ENCODE measurements around the gene EPB41L4B. TPM values are rescaled to one million over a fixed set of nuclear protein-coding genes. Genes with fewer than 3 reads are reported as not detected.
"Not testable (repeated sequence)": the region's sequence is repeated elsewhere in the genome, so short reads cannot be mapped to it uniquely, and the experiment has no call there.

Gene EPB41L4B
- under 0.01 TPM in 2 replicates for total RNA-seq (2012; rRNA removed)

- Histone ChIP-seq H3K27me3 (ENCODE audit: control insufficient read depth, insufficient read depth, low read length) (peaks cover 24% of the 10 kb centered on the region), H3K9ac (ENCODE audit: low read depth, low read length) (no peak within 1 kb of the TSS), H3K4me2 (ENCODE audit: low read length) (peak within 1 kb of the TSS; percentile 84), H3K9me3 (replicated peaks; ENCODE audit: low read length) (no peaks in the 10 kb centered on the region), H3K4me3 (ENCODE audit: low read length) (peak within 1 kb of the TSS; percentile 66), H3K36me3 (ENCODE audit: insufficient read depth, low read length) (no peaks in the 10 kb centered on the region), H3K4me1 (ENCODE audit: control insufficient read depth, insufficient read depth, low read length) (peaks cover 17% of the 10 kb centered on the region)
These were observed at the start of gene EPB41L4B for GRCh38 chr9:109320742-109321448. Gene EPB41L4B, minus strand, starts transcription at chr9:109321059. Its CDS starts 613 bp downstream, at chr9:109320446.

- no peak overlapping the region for H3K4me2 ChIP-seq (ENCODE audit: low read length)
- no peaks in the 10 kb centered on the region for H3K36me3 ChIP-seq (ENCODE audit: insufficient read depth, low read length)
- no peaks in the 10 kb centered on the region for H3K4me1 ChIP-seq (ENCODE audit: control insufficient read depth, insufficient read depth, low read length)
- no peak overlapping the region for H3K9ac ChIP-seq (ENCODE audit: low read depth, low read length)
- no peak overlapping the region for H3K4me3 ChIP-seq (ENCODE audit: low read length)
- H3K27me3 ChIP-seq (ENCODE audit: control insufficient read depth, insufficient read depth, low read length), result peaks cover 10% of the 10 kb centered on the region
- no peaks in the 10 kb centered on the region for H3K9me3 ChIP-seq (replicated peaks; ENCODE audit: low read length)
These were observed 48.4 kb upstream of the EPB41L4B start for GRCh38 chr9:109369285-109369684.

- H3K4me1 ChIP-seq (ENCODE audit: control insufficient read depth, insufficient read depth, low read length), result no peaks in the 10 kb centered on the region
- no peaks in the 10 kb centered on the region for H3K36me3 ChIP-seq (ENCODE audit: insufficient read depth, low read length)
- H3K27me3 ChIP-seq (ENCODE audit: control insufficient read depth, insufficient read depth, low read length), result peaks cover 23% of the 10 kb centered on the region
- no peak overlapping the region for H3K9ac ChIP-seq (ENCODE audit: low read depth, low read length)
- H3K9me3 ChIP-seq (replicated peaks; ENCODE audit: low read length), result no peaks in the 10 kb centered on the region
- no peak overlapping the region for H3K4me2 ChIP-seq (ENCODE audit: low read length)
- H3K4me3 ChIP-seq (ENCODE audit: low read length), result no peak overlapping the region
These were observed 39.9 kb upstream of the EPB41L4B start for GRCh38 chr9:109360771-109361170.

DNA sequence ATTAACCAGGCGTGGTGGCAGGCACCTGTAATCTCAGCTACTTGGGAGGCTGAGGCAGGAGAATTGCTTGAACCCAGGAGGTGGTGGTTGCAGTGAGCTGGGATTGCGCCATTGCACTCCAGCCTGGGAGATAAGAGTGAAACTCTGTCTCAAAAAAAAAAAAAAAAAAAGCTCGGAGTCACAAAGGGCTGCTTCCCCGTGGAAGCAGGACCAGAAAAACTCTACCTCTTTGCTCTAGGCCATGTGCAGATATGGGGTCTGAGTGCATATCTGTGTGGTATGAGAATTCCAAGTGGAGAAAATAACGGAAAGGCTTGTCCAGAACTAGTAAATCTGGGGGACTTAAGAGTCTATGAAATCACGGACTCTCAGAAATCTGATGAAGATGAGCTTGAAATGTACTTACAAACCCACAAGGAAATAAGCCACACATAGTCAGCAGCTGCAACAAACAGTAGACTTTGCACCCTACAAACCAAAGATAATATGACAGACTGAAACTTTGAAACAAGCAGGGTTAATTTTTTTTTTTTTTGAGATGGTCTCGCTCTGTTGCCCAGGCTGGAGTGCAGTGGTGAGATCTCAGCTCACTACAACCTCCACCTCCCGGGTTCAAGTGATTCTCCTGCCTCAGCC lies 38.2 kb upstream of the EPB41L4B start:
- H3K4me3 ChIP-seq (ENCODE audit: low read length); H3K9me3 ChIP-seq (replicated peaks; ENCODE audit: low read length); H3K9ac ChIP-seq (ENCODE audit: low read depth, low read length); H3K36me3 ChIP-seq (ENCODE audit: insufficient read depth, low read length); H3K4me2 ChIP-seq (ENCODE audit: low read length); H3K4me1 ChIP-seq (ENCODE audit: control insufficient read depth, insufficient read depth, low read length): not testable (repeated sequence)
- H3K27me3 ChIP-seq (ENCODE audit: control insufficient read depth, insufficient read depth, low read length), result peaks cover 26% of the 10 kb centered on the region

GRCh38 chr9:109355564-109356297 lies 34.9 kb upstream of the EPB41L4B start:
- Histone ChIP-seq H3K36me3 (ENCODE audit: insufficient read depth, low read length) (no peaks in the 10 kb centered on the region), H3K9me3 (replicated peaks; ENCODE audit: low read length) (no peaks in the 10 kb centered on the region), H3K9ac (ENCODE audit: low read depth, low read length) (no peak overlapping the region), H3K4me2 (ENCODE audit: low read length) (no peak overlapping the region), H3K27me3 (ENCODE audit: control insufficient read depth, insufficient read depth, low read length) (peaks cover 52% of the 10 kb centered on the region), H3K4me1 (ENCODE audit: control insufficient read depth, insufficient read depth, low read length) (no peaks in the 10 kb centered on the region), H3K4me3 (ENCODE audit: low read length) (no peak overlapping the region)

GRCh38 chr9:109354190-109354589 lies 33.3 kb upstream of the EPB41L4B start:
- no peaks in the 10 kb centered on the region for H3K36me3 ChIP-seq (ENCODE audit: insufficient read depth, low read length)
- H3K4me1 ChIP-seq (ENCODE audit: control insufficient read depth, insufficient read depth, low read length), result peaks cover 5% of the 10 kb centered on the region
- H3K27me3 ChIP-seq (ENCODE audit: control insufficient read depth, insufficient read depth, low read length), result peaks cover 55% of the 10 kb centered on the region
- H3K4me3 ChIP-seq (ENCODE audit: low read length), result no peak overlapping the region
- no peak overlapping the region for H3K4me2 ChIP-seq (ENCODE audit: low read length)
- H3K9me3 ChIP-seq (replicated peaks; ENCODE audit: low read length), result no peaks in the 10 kb centered on the region
- no peak overlapping the region for H3K9ac ChIP-seq (ENCODE audit: low read depth, low read length)

- Histone ChIP-seq H3K4me2 (ENCODE audit: low read length) (no peak overlapping the region), H3K36me3 (ENCODE audit: insufficient read depth, low read length) (no peaks in the 10 kb centered on the region), H3K4me3 (ENCODE audit: low read length) (no peak overlapping the region), H3K4me1 (ENCODE audit: control insufficient read depth, insufficient read depth, low read length) (peaks cover 9% of the 10 kb centered on the region), H3K27me3 (ENCODE audit: control insufficient read depth, insufficient read depth, low read length) (peaks cover 68% of the 10 kb centered on the region), H3K9ac (ENCODE audit: low read depth, low read length) (no peak overlapping the region), H3K9me3 (replicated peaks; ENCODE audit: low read length) (no peaks in the 10 kb centered on the region)
These were observed 30.2 kb upstream of the EPB41L4B start for GRCh38 chr9:109351032-109351431.

- Histone ChIP-seq H3K4me3 (ENCODE audit: low read length) (no peak overlapping the region), H3K9me3 (replicated peaks; ENCODE audit: low read length) (no peaks in the 10 kb centered on the region), H3K36me3 (ENCODE audit: insufficient read depth, low read length) (no peaks in the 10 kb centered on the region), H3K4me2 (ENCODE audit: low read length) (no peak overlapping the region), H3K27me3 (ENCODE audit: control insufficient read depth, insufficient read depth, low read length) (peaks cover 62% of the 10 kb centered on the region), H3K4me1 (ENCODE audit: control insufficient read depth, insufficient read depth, low read length) (peaks cover 9% of the 10 kb centered on the region), H3K9ac (ENCODE audit: low read depth, low read length) (no peak overlapping the region)
These were observed 28.6 kb upstream of the EPB41L4B start for GRCh38 chr9:109349421-109349846.

DNA sequence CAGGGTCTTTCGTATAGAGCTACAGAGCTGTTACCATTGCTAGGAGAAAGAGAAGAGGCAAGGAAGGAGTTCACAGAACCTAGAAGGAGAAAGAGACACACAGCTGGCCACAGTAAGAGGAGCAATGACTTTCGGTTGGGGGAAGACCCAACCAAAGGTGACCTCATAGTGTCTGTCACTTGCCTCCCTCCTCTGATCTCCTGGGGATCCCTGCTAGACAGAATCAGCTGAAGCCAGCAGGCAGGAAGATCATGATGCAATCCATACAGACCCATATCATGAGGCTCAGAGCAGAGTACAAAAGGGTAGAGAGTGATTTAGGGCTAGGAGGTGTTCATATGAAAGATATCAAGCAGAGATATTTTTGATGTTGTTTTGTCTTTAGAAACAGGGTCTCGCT lies 26.0 kb upstream of the EPB41L4B start:
- H3K4me2 ChIP-seq (ENCODE audit: low read length), result no peak overlapping the region
- H3K36me3 ChIP-seq (ENCODE audit: insufficient read depth, low read length), result no peaks in the 10 kb centered on the region
- H3K27me3 ChIP-seq (ENCODE audit: control insufficient read depth, insufficient read depth, low read length), result peaks cover 48% of the 10 kb centered on the region
- H3K9me3 ChIP-seq (replicated peaks; ENCODE audit: low read length), result no peaks in the 10 kb centered on the region
- no peak overlapping the region for H3K9ac ChIP-seq (ENCODE audit: low read depth, low read length)
- H3K4me1 ChIP-seq (ENCODE audit: control insufficient read depth, insufficient read depth, low read length), result peaks cover 9% of the 10 kb centered on the region
- H3K4me3 ChIP-seq (ENCODE audit: low read length), result no peak overlapping the region

GRCh38 chr9:109344866-109345265 lies 24.0 kb upstream of the EPB41L4B start:
- peaks cover 35% of the 10 kb centered on the region for H3K27me3 ChIP-seq (ENCODE audit: control insufficient read depth, insufficient read depth, low read length)
- H3K4me1 ChIP-seq (ENCODE audit: control insufficient read depth, insufficient read depth, low read length), result peaks cover 7% of the 10 kb centered on the region
- no peak overlapping the region for H3K4me2 ChIP-seq (ENCODE audit: low read length)
- H3K36me3 ChIP-seq (ENCODE audit: insufficient read depth, low read length), result no peaks in the 10 kb centered on the region
- H3K9ac ChIP-seq (ENCODE audit: low read depth, low read length), result no peak overlapping the region
- H3K4me3 ChIP-seq (ENCODE audit: low read length), result no peak overlapping the region
- H3K9me3 ChIP-seq (replicated peaks; ENCODE audit: low read length), result no peaks in the 10 kb centered on the region

DNA sequence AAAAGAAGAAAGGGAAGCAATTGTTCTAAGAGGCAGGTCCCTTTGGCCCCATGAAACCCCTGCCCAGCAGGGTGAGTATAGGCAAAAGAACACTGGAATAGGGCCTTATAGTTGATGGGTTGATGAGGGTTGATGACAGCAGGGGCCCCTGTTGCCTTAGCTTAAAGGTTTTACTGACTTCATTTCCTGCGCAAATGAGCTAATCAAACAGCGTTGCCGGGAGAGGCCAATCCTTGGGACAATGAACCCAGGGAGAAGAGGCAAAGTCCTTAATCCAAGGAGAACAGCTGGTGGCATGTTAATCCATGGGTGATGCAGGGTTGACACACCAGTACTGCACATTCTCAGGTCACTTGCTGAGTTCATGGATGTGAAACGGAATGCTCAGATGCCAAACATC lies 22.0 kb upstream of the EPB41L4B start:
- H3K27me3 ChIP-seq (ENCODE audit: control insufficient read depth, insufficient read depth, low read length), result peaks cover 40% of the 10 kb centered on the region
- H3K4me3 ChIP-seq (ENCODE audit: low read length), result no peak overlapping the region
- no peaks in the 10 kb centered on the region for H3K4me1 ChIP-seq (ENCODE audit: control insufficient read depth, insufficient read depth, low read length)
- no peak overlapping the region for H3K4me2 ChIP-seq (ENCODE audit: low read length)
- no peaks in the 10 kb centered on the region for H3K9me3 ChIP-seq (replicated peaks; ENCODE audit: low read length)
- H3K36me3 ChIP-seq (ENCODE audit: insufficient read depth, low read length), result no peaks in the 10 kb centered on the region
- no peak overlapping the region for H3K9ac ChIP-seq (ENCODE audit: low read depth, low read length)

Measured in skeletal muscle satellite cell (primary cell).